HEK293 (cell line): ENCODE data around the gene TMEM63A.

Experiments
- CTCF ChIA-PET: fragments of 350-600 bp; formaldehyde crosslinking; extraction: SDS; loops from one replicate; lab custom pipeline; 2021; ENCODE audit warnings: antibody characterized with exemption; lab: Yijun Ruan, JAX
- POLR2A ChIA-PET: fragments of 300-600 bp; formaldehyde crosslinking; extraction: SDS; loops from one replicate; lab custom pipeline; 2020; ENCODE audit warnings: antibody characterized with exemption, inconsistent platforms; lab: Yijun Ruan, JAX
- H3K27ac ChIP-seq: fragments of 200-500 bp; sonication (Bioruptor generic); 2 replicates; pipeline ENCODE4 v1.5.1; 2014; ENCODE audit warnings: low read depth, low read length, control low read depth, inconsistent platforms; ENCODE audit errors: extremely low read depth
- H3K36me3 ChIP-seq, 2 experiments: fragments of 200-500 bp in 1 of 2; sonication (Bioruptor generic) in 1 of 2; 1 replicate in 1 of 2; 2 replicates in 1 of 2; pipeline ENCODE4 v1.5.1; 2014 to 2017; ENCODE audit warnings: inconsistent platforms in 2 of 2, low read length in 2 of 2; ENCODE audit not compliant: control insufficient read depth in 2 of 2, insufficient read depth in 1 of 2
- H3K4me1 ChIP-seq: fragments of 200-500 bp; sonication (Bioruptor generic); 2 replicates; pipeline ENCODE4 v1.5.1; 2014; ENCODE audit warnings: mild to moderate bottlenecking, low read length, inconsistent platforms; ENCODE audit not compliant: control insufficient read depth, insufficient read depth
- H3K4me3 ChIP-seq: 2 replicates; pipeline ENCODE4 v1.5.1; 2011; ENCODE audit warnings: low read depth, mild to moderate bottlenecking, control low read depth, low read length, moderate library complexity
- H3K9me3 ChIP-seq: fragments of 200-500 bp; sonication (Bioruptor generic); 2 replicates; pipeline ENCODE4 v1.5.1; 2014; ENCODE audit warnings: low read depth, low read length, inconsistent platforms; ENCODE audit not compliant: control insufficient read depth, insufficient read depth
- IKZF3 ChIP-seq: fragments of 450-650 bp; IDR thresholded peaks from 2 replicates; pipeline ENCODE4 v1.5.0; 2018; ENCODE audit warnings: missing biosample characterization, mild to moderate bottlenecking, missing genetic modification characterization, moderate library complexity
- SALL2 ChIP-seq: fragments of 450-650 bp; formaldehyde crosslinking; IDR thresholded peaks from 2 replicates; pipeline ENCODE4 v1.5.0; 2017; ENCODE audit warnings: missing biosample characterization, mild to moderate bottlenecking, missing genetic modification characterization, borderline replicate concordance
- SETDB1 ChIP-seq: IDR thresholded peaks from one replicate; pipeline ENCODE4 v1.6.1; 2017; ENCODE audit warnings: mild to moderate bottlenecking, low read length, moderate library complexity, mixed read lengths; ENCODE audit not compliant: insufficient read length
- ZBTB8A ChIP-seq: fragments of 450-650 bp; formaldehyde crosslinking; IDR thresholded peaks from 2 replicates; pipeline ENCODE4 v1.5.1; 2016; ENCODE audit warnings: missing biosample characterization, missing genetic modification characterization
- ZFP3 ChIP-seq: fragments of 450-650 bp; formaldehyde crosslinking; IDR thresholded peaks from 2 replicates; pipeline ENCODE4 v1.5.1; 2016; ENCODE audit warnings: low read depth, missing biosample characterization, missing genetic modification characterization
- ZFP41 ChIP-seq: fragments of 450-650 bp; formaldehyde crosslinking; IDR thresholded peaks from 2 replicates; pipeline ENCODE4 v1.5.1; 2016; ENCODE audit warnings: missing biosample characterization, missing genetic modification characterization, borderline replicate concordance
- ZNF10 ChIP-seq: fragments of 450-650 bp; formaldehyde crosslinking; IDR thresholded peaks from 2 replicates; pipeline ENCODE4 v1.5.1; 2017; ENCODE audit warnings: missing biosample characterization, missing genetic modification characterization
- ZNF114 ChIP-seq: fragments of 450-650 bp; formaldehyde crosslinking; IDR thresholded peaks from 2 replicates; pipeline ENCODE4 v1.5.0; 2017; ENCODE audit warnings: missing biosample characterization, missing genetic modification characterization
- ZNF132 ChIP-seq: fragments of 450-650 bp; formaldehyde crosslinking; IDR thresholded peaks from 2 replicates; pipeline ENCODE4 v1.5.1; 2017; ENCODE audit warnings: missing biosample characterization, missing genetic modification characterization, borderline replicate concordance
- ZNF311 ChIP-seq: fragments of 450-650 bp; formaldehyde crosslinking; IDR thresholded peaks from 2 replicates; pipeline ENCODE4 v1.5.1; 2017; ENCODE audit warnings: missing biosample characterization, missing genetic modification characterization, borderline replicate concordance
- ZNF341 ChIP-seq: fragments of 450-650 bp; formaldehyde crosslinking; IDR thresholded peaks from 2 replicates; pipeline ENCODE4; 2016; ENCODE audit warnings: low read depth, missing biosample characterization, missing genetic modification characterization
- ZNF473 ChIP-seq: fragments of 450-650 bp; formaldehyde crosslinking; IDR thresholded peaks from 2 replicates; pipeline ENCODE4 v1.5.1; 2017; ENCODE audit warnings: missing biosample characterization, missing genetic modification characterization
- ZNF530 ChIP-seq: fragments of 450-650 bp; formaldehyde crosslinking; IDR thresholded peaks from 2 replicates; pipeline ENCODE4 v1.5.1; 2016; ENCODE audit warnings: low read depth, missing biosample characterization, missing genetic modification characterization
- ZNF596 ChIP-seq: fragments of 450-650 bp; IDR thresholded peaks from 2 replicates; pipeline ENCODE4 v1.5.0; 2018; ENCODE audit warnings: missing biosample characterization, mild to moderate bottlenecking, missing genetic modification characterization, moderate library complexity
- ZNF600 ChIP-seq: fragments of 450-650 bp; formaldehyde crosslinking; IDR thresholded peaks from 2 replicates; pipeline ENCODE4 v1.5.1; 2016; ENCODE audit warnings: missing biosample characterization, missing genetic modification characterization
- ZNF785 ChIP-seq: fragments of 450-650 bp; formaldehyde crosslinking; IDR thresholded peaks from 2 replicates; pipeline ENCODE4 v1.5.1; 2016; ENCODE audit warnings: missing biosample characterization, missing genetic modification characterization
- ZSCAN23 ChIP-seq: fragments of 450-650 bp; formaldehyde crosslinking; IDR thresholded peaks from 2 replicates; pipeline ENCODE4 v1.5.1; 2016; ENCODE audit warnings: missing biosample characterization, missing genetic modification characterization
- TF ChIP-seq, protein P1 (sequence below): fragments of 450-650 bp; formaldehyde crosslinking; IDR thresholded peaks from 2 replicates; pipeline ENCODE4 v1.5.1; 2017; ENCODE audit warnings: missing biosample characterization, mild to moderate bottlenecking, missing genetic modification characterization, moderate library complexity
- TF ChIP-seq, protein P2 (sequence below): fragments of 450-650 bp; formaldehyde crosslinking; IDR thresholded peaks from 2 replicates; pipeline ENCODE4 v1.5.1; 2017; ENCODE audit warnings: missing biosample characterization, missing genetic modification characterization
- TF ChIP-seq, protein P3 (sequence below): fragments of 450-650 bp; formaldehyde crosslinking; IDR thresholded peaks from 2 replicates; pipeline ENCODE4 v1.5.1; 2016; ENCODE audit warnings: missing biosample characterization, missing genetic modification characterization
- TF ChIP-seq, protein P4 (sequence below): fragments of 450-650 bp; formaldehyde crosslinking; IDR thresholded peaks from 2 replicates; pipeline ENCODE4 v1.5.1; 2016; ENCODE audit warnings: missing biosample characterization, missing genetic modification characterization
- TF ChIP-seq, protein P5 (sequence below): fragments of 450-650 bp; formaldehyde crosslinking; IDR thresholded peaks from 2 replicates; pipeline ENCODE4 v1.5.1; 2016; ENCODE audit warnings: missing biosample characterization, missing genetic modification characterization

TMEM63A gene

DNA sequence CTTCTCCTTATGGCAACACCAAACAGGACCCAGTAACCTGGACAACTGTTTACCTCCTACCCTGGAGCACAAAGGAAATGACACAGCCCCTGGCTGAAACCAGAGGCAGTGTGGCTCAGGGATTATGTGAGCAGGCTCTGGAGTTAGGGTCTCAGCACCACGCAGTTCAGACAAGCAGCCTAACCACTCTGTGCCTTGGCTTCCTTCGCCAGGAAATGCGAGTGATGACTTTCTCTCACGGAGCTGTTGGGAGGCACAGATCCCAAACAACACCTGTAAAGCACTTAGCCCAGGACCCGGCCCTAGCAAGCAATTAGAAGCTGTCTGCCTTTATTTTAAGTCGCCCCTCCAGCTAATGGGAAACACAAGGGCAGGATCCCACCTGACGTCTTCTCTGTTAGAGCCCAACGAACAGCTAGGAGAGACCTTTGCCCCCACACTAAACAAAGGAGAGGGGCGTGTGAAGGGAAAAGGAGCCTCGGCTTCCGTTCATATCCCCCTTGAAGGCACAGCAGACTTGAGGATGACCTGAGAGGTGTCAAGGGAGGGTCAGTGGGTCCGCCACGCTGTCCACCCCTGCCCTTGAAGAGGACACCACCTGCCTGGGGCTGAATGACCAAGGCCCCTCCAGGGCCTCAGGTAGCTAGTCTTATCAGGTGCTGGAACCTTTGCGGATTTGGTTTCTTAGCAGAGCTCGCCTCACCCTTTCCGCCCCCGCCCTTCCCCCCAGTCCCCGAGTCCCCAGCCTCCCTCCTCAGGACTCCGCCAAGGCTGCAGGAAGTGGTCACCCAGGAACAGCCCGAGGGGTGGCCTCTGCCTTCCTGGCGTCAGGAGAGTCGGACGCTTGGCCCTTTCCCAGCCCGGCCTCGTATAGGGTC is 860 bp downstream of the TMEM63A start:
- POLR2A ChIA-PET, result interaction anchor here (0.5 to 3.6 kb wide), 25 partner anchors 9 to 1845 kb away, joined by 3 to 31 read pairs (median 7); partner anchors contain the start of genes ENAH, EPHX1, H3-3A and PYCR2
- peaks cover 0 to 14% of the 10 kb centered on the region in 2 experiments; a peak in 2 of 3 replicates for H3K36me3 ChIP-seq
- no peaks in the 10 kb centered on the region for H3K9me3 ChIP-seq
- TF ChIP-seq ZNF530 (tag by site-specific recombination) (no peak), ZSCAN23 (tag by site-specific recombination) (no peak), ZNF600 (tag by site-specific recombination) (peak; percentile 73), ZBTB8A (no peak), ZNF132 (tag by site-specific recombination) (no peak), SALL2 (tag by site-specific recombination) (no peak), ZNF341 (tag by site-specific recombination) (peak; percentile 80), ZNF596 (tag by site-specific recombination) (no peak), ZNF10 (peak; percentile 94), ZFP3 (no peak)
- TF ChIP-seq, protein P1, sequence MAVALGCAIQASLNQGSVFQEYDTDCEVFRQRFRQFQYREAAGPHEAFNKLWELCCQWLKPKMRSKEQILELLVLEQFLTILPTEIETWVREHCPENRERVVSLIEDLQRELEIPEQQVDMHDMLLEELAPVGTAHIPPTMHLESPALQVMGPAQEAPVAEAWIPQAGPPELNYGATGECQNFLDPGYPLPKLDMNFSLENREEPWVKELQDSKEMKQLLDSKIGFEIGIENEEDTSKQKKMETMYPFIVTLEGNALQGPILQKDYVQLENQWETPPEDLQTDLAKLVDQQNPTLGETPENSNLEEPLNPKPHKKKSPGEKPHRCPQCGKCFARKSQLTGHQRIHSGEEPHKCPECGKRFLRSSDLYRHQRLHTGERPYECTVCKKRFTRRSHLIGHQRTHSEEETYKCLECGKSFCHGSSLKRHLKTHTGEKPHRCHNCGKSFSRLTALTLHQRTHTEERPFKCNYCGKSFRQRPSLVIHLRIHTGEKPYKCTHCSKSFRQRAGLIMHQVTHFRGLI, result peak; percentile 46; the same call in 1 of the 2 replicates
- no peaks in the 10 kb centered on the region; the same call in 1 of the 2 replicates for H3K4me1 ChIP-seq
- peak overlapping the region; percentile 76 for H3K27ac ChIP-seq
- H3K4me3 ChIP-seq, result peak overlapping the region; percentile 86
- CTCF ChIA-PET, result interaction anchor here (0.6 to 2.4 kb wide), 15 partner anchors 10 to 1210 kb away, joined by 3 to 13 read pairs (median 4); no protein-coding TSS in a partner anchor

DNA sequence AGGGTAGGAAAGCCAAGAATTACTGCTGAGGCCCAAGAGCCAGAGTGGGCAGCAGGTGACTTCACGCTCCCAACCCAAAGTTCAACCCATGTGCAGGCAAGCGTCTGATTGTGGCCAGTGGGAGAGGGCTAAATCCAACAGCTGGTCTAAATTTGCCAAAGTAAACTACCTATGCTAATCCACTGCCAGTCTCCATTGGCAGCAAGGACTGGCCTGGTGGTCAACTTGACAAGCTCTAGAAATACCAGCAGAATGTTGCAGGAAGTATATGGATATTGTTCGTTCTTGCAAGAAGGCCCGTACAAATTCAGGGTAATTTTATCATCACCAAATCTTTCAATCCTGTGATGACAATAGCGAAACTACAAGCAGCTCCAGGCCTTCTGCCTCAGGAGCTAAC is 1.5 kb downstream of the TMEM63A start:
- ChIA-PET CTCF (interaction anchor here (0.6 to 2.0 kb wide), 10 partner anchors 9 to 441 kb away, joined by 3 to 6 read pairs (median 4); no protein-coding TSS in a partner anchor), POLR2A (interaction anchor here (0.7 to 3.6 kb wide), 7 partner anchors 10 to 396 kb away, joined by 3 to 31 read pairs (median 3); partner anchors contain the start of gene PYCR2)
- Histone ChIP-seq H3K9me3 (no peaks in the 10 kb centered on the region), H3K36me3 (peaks cover 0 to 17% of the 10 kb centered on the region in 2 experiments; a peak in 2 of 3 replicates), H3K4me3 (no peak overlapping the region), H3K27ac (no peak overlapping the region), H3K4me1 (no peaks in the 10 kb centered on the region; the same call in 1 of the 2 replicates)
- TF ChIP-seq ZNF473 (tag by site-specific recombination) (no peak), ZSCAN23 (tag by site-specific recombination) (no peak), ZFP41 (tag by site-specific recombination) (no peak), ZNF311 (tag by site-specific recombination) (no peak), ZNF114 (tag by site-specific recombination) (no peak), ZNF785 (tag by site-specific recombination) (no peak), IKZF3 (tag by site-specific recombination) (no peak), SETDB1 (no peak)
- TF ChIP-seq, protein P2, sequence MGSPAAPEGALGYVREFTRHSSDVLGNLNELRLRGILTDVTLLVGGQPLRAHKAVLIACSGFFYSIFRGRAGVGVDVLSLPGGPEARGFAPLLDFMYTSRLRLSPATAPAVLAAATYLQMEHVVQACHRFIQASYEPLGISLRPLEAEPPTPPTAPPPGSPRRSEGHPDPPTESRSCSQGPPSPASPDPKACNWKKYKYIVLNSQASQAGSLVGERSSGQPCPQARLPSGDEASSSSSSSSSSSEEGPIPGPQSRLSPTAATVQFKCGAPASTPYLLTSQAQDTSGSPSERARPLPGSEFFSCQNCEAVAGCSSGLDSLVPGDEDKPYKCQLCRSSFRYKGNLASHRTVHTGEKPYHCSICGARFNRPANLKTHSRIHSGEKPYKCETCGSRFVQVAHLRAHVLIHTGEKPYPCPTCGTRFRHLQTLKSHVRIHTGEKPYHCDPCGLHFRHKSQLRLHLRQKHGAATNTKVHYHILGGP (tag by site-specific recombination), result no peak
- TF ChIP-seq, protein P3, sequence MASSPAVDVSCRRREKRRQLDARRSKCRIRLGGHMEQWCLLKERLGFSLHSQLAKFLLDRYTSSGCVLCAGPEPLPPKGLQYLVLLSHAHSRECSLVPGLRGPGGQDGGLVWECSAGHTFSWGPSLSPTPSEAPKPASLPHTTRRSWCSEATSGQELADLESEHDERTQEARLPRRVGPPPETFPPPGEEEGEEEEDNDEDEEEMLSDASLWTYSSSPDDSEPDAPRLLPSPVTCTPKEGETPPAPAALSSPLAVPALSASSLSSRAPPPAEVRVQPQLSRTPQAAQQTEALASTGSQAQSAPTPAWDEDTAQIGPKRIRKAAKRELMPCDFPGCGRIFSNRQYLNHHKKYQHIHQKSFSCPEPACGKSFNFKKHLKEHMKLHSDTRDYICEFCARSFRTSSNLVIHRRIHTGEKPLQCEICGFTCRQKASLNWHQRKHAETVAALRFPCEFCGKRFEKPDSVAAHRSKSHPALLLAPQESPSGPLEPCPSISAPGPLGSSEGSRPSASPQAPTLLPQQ (tag by site-specific recombination), result no peak
- TF ChIP-seq, protein P4, sequence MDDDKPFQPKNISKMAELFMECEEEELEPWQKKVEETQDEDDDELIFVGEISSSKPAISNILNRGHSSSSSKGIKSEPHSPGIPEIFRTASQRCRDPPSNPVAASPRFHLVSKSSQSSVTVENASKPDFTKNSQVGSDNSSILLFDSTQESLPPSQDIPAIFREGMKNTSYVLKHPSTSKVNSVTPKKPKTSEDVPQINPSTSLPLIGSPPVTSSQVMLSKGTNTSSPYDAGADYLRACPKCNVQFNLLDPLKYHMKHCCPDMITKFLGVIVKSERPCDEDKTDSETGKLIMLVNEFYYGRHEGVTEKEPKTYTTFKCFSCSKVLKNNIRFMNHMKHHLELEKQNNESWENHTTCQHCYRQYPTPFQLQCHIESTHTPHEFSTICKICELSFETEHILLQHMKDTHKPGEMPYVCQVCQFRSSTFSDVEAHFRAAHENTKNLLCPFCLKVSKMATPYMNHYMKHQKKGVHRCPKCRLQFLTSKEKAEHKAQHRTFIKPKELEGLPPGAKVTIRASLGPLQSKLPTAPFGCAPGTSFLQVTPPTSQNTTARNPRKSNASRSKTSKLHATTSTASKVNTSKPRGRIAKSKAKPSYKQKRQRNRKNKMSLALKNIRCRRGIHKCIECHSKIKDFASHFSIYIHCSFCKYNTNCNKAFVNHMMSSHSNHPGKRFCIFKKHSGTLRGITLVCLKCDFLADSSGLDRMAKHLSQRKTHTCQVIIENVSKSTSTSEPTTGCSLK (tag by site-specific recombination), result no peak
- TF ChIP-seq, protein P5, sequence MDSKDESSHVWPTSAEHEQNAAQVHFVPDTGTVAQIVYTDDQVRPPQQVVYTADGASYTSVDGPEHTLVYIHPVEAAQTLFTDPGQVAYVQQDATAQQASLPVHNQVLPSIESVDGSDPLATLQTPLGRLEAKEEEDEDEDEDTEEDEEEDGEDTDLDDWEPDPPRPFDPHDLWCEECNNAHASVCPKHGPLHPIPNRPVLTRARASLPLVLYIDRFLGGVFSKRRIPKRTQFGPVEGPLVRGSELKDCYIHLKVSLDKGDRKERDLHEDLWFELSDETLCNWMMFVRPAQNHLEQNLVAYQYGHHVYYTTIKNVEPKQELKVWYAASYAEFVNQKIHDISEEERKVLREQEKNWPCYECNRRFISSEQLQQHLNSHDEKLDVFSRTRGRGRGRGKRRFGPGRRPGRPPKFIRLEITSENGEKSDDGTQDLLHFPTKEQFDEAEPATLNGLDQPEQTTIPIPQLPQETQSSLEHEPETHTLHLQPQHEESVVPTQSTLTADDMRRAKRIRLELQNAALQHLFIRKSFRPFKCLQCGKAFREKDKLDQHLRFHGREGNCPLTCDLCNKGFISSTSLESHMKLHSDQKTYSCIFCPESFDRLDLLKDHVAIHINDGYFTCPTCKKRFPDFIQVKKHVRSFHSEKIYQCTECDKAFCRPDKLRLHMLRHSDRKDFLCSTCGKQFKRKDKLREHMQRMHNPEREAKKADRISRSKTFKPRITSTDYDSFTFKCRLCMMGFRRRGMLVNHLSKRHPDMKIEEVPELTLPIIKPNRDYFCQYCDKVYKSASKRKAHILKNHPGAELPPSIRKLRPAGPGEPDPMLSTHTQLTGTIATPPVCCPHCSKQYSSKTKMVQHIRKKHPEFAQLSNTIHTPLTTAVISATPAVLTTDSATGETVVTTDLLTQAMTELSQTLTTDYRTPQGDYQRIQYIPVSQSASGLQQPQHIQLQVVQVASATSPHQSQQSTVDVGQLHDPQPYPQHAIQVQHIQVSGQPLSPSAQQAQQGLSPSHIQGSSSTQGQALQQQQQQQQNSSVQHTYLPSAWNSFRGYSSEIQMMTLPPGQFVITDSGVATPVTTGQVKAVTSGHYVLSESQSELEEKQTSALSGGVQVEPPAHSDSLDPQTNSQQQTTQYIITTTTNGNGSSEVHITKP (tag by site-specific recombination), result no peak
